PC-9 (cell line): ENCODE data around the gene SLC26A2. TPM values are rescaled to one million over a fixed set of nuclear protein-coding genes. Genes with fewer than 3 reads are reported as not detected.

Source experiments
- BruUV-seq: library from RNA; stranded (reverse); fragments of 400-500 nt; replicated peaks from 2 replicates; lab custom pipeline; 2021; lab: Mats Ljungman, UMichigan
- CTCF ChIA-PET: fragments of 300-600 bp; sonication (Branson Sonifier 250); formaldehyde crosslinking; loops from one replicate; lab custom pipeline; 2022; ENCODE audit warnings: antibody characterized with exemption; lab: Charles Lee
- POLR2A ChIA-PET: fragments of 300-600 bp; sonication (Branson Sonifier 250); formaldehyde crosslinking; loops from one replicate; lab custom pipeline; 2022; ENCODE audit warnings: antibody characterized with exemption; ENCODE audit not compliant: unreplicated experiment; lab: Charles Lee
- DNase-seq, 2 experiments: peaks; one replicate each; pipeline versions ENCODE4 v3.0.0 to v3.0.0-alpha.2; 2015 to 2022; ENCODE audit warnings: mixed read lengths in 1 of 2
- H2AFZ ChIP-seq: fragments of 200-600 bp; sonication (generic); 2 replicates; pipeline ENCODE4 v1.8.1; 2017; ENCODE audit warnings: antibody characterized with exemption
- H3F3A ChIP-seq: fragments of 200-600 bp; sonication (generic); 2 replicates; pipeline ENCODE4 v1.8.1; 2017; ENCODE audit warnings: antibody characterized with exemption, mild to moderate bottlenecking, low read depth; ENCODE audit not compliant: insufficient read depth
- H3K27ac ChIP-seq: fragments of 200-600 bp; sonication (generic); 2 replicates; pipeline ENCODE4 v1.6.1; 2016; ENCODE audit warnings: mixed run types
- H3K27me3 ChIP-seq: fragments of 200-600 bp; sonication (generic); 2 replicates; pipeline ENCODE4 v1.6.1; 2016; ENCODE audit warnings: low read depth, mixed run types; ENCODE audit not compliant: insufficient read depth
- H3K36me3 ChIP-seq: fragments of 200-600 bp; sonication (generic); 2 replicates; pipeline ENCODE4 v1.6.1; 2016; ENCODE audit warnings: low read depth, mixed run types
- H3K4me1 ChIP-seq: fragments of 200-600 bp; sonication (generic); replicated peaks from 2 replicates; pipeline ENCODE4 v1.6.1; 2016; ENCODE audit warnings: mixed run types; ENCODE audit not compliant: insufficient read depth
- H3K4me2 ChIP-seq: fragments of 200-600 bp; sonication (generic); 2 replicates; pipeline ENCODE4 v1.6.1; 2017; ENCODE audit warnings: mixed run types
- H3K4me3 ChIP-seq: fragments of 200-600 bp; sonication (generic); 2 replicates; pipeline ENCODE4 v1.6.1; 2016; ENCODE audit warnings: mixed run types
- H3K79me2 ChIP-seq: fragments of 200-600 bp; sonication (generic); 2 replicates; pipeline ENCODE4 v1.6.1; 2017; ENCODE audit warnings: low read depth, mixed run types
- H3K9me2 ChIP-seq: fragments of 200-600 bp; sonication (generic); 2 replicates; pipeline ENCODE4 v1.8.1; 2017; ENCODE audit warnings: mild to moderate bottlenecking; ENCODE audit not compliant: insufficient read depth
- H3K9me3 ChIP-seq: fragments of 200-600 bp; sonication (generic); 2 replicates; pipeline ENCODE4 v1.8.1; 2016; ENCODE audit warnings: low read depth; ENCODE audit not compliant: insufficient read depth
- H4K20me1 ChIP-seq: fragments of 200-600 bp; sonication (generic); 2 replicates; pipeline ENCODE4 v1.8.1; 2017; ENCODE audit not compliant: insufficient read depth
- EZH2 ChIP-seq: fragments of 200-600 bp; sonication (generic); IDR thresholded peaks from 2 replicates; pipeline ENCODE4 v1.8.0; 2017; ENCODE audit warnings: antibody characterized with exemption, low read depth
- intact Hi-C: fragments of 100-400 bp; cut with micrococcal nuclease; formaldehyde crosslinking; loops from one replicate; pipeline ENCODE4 v1.10.0; 2022; ENCODE audit not compliant: unreplicated experiment
- total RNA-seq: library from RNA; stranded (reverse); gene quantifications from 2 replicates; pipeline ENCODE4 v1.2.3, GENCODE V29; 2021
- TF ChIP-seq, protein P1 (sequence below): fragments of 200-600 bp; sonication (generic); conservative IDR thresholded peaks from 2 replicates; pipeline ENCODE4 v1.6.1; 2017; ENCODE audit warnings: mixed run types, antibody characterized with exemption, mild to moderate bottlenecking, moderate library complexity

Gene SLC26A2
- total RNA-seq, 1 experiment from 2014 or later = 13.5 TPM

DNA sequence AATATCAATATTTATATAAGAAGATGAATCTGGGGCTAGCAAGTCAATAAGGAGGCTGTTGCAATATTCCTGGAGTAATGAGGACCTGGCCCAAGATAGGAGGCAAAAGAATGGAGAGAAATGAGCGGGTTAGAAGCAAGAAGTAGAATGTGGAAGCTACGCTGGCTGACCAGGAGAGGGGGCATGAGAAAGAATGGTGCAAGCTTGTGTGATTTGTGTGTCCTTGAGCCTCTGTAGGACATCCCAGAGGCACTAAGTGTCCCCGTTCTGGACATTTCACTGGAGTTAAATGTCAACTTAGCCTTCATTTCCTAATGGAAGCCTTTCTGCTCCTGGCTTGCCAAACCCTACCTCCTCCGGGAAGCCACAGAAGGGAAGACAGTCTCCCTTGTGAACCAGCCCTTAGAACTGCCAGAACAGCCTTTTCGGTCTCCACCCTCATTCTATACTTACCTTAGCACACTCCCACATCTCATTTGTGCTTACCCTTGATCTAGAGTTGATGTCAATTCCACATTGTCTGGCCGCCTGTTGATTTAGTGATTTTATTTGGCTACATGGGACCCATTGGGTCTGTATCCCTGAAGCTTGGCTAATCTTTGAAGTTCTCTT is 9.3 kb upstream of the SLC26A2 start:
- POLR2A ChIA-PET = no interaction called here
- Histone ChIP-seq H3F3A (peaks cover 2% of the 10 kb centered on the region; the same call in 1 of the 2 replicates), H3K36me3 (no peaks in the 10 kb centered on the region), H3K9me2 (no peaks in the 10 kb centered on the region), H3K27me3 (no peaks in the 10 kb centered on the region), H3K79me2 (no peaks in the 10 kb centered on the region), H3K9me3 (no peaks in the 10 kb centered on the region), H3K4me1 (peaks cover 8% of the 10 kb centered on the region; the same call in 1 of the 2 replicates), H3K27ac (no peak overlapping the region), H4K20me1 (no peaks in the 10 kb centered on the region), H2AFZ (no peak overlapping the region), H3K4me3 (no peak overlapping the region), H3K4me2 (no peak overlapping the region)
- DNase-seq = no peak
- CTCF ChIA-PET = no interaction called here
- TF ChIP-seq, protein P1, sequence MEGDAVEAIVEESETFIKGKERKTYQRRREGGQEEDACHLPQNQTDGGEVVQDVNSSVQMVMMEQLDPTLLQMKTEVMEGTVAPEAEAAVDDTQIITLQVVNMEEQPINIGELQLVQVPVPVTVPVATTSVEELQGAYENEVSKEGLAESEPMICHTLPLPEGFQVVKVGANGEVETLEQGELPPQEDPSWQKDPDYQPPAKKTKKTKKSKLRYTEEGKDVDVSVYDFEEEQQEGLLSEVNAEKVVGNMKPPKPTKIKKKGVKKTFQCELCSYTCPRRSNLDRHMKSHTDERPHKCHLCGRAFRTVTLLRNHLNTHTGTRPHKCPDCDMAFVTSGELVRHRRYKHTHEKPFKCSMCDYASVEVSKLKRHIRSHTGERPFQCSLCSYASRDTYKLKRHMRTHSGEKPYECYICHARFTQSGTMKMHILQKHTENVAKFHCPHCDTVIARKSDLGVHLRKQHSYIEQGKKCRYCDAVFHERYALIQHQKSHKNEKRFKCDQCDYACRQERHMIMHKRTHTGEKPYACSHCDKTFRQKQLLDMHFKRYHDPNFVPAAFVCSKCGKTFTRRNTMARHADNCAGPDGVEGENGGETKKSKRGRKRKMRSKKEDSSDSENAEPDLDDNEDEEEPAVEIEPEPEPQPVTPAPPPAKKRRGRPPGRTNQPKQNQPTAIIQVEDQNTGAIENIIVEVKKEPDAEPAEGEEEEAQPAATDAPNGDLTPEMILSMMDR = no peak
- no peak for TF ChIP-seq EZH2
- no TSS peak for BruUV-seq
- intact Hi-C loops = no loop called here

DNA sequence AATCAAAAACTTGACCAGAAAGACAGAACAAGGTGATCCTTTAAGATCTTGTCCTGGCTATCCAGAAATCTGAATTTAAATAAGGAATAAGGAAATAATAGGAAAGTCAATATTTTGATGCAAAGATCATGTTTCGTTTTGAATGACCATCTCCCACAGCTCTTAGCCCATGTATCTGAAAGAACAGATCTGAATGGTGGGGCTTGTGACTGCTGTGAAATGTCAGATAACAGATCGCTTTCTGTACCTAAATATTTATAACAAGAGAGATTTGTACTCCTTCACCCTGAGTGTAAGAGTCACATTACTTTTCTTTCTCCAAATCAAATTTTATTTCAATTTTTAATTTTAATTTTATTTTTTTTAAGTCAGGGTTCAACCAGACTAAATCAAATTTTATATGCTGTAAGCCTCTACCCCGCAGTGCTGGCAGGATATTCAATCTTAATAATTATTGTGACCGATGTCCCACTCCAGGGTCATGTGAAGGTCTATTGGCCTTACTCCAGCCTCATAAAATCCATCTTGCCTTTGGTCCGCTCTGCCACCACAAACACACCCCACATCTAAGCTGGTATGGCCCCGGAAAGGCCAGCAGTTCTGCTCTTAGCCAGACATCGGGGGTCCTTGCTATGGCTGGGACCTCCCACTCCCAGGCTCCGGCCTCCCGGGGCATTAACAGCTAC is 7.0 kb upstream of the SLC26A2 start:
- Histone ChIP-seq H3K36me3 (no peaks in the 10 kb centered on the region), H3K27me3 (no peaks in the 10 kb centered on the region), H3K79me2 (no peaks in the 10 kb centered on the region), H3F3A (peaks cover 2% of the 10 kb centered on the region; the same call in 1 of the 2 replicates), H3K9me3 (no peaks in the 10 kb centered on the region), H3K4me1 (peaks cover 4% of the 10 kb centered on the region; the same call in 1 of the 2 replicates), H3K27ac (no peak overlapping the region), H2AFZ (no peak overlapping the region), H3K4me2 (no peak overlapping the region), H3K4me3 (no peak overlapping the region), H3K9me2 (no peaks in the 10 kb centered on the region), H4K20me1 (no peaks in the 10 kb centered on the region)
- intact Hi-C loops = no loop called here
- no peak for DNase-seq
- POLR2A ChIA-PET = no interaction called here
- TF ChIP-seq EZH2 = no peak
- TF ChIP-seq, protein P1 = no peak
- CTCF ChIA-PET = no interaction called here
- no TSS peak for BruUV-seq

DNA sequence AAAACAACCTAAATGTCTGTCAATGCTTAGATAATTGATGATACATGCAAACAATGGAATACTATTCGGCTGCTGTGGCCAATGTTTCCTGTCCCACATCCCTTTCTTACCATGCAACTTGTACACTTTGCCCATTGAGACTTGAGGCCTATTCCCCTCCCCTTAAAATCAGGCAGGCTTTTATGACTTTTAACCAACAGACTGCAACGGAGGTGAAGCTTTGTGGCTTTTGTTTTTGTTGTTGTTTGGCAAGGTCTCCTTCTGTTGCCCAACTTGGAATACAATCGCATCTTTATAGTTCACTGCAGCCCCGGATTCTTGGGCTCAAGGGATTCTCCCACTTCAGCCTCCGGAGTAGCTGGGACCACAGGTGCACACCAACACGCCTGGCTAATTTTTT is 5.8 kb upstream of the SLC26A2 start:
- Histone ChIP-seq H3K27ac (no peak overlapping the region), H3K79me2 (no peaks in the 10 kb centered on the region), H3K36me3 (no peaks in the 10 kb centered on the region), H3K4me1 (peaks cover 10% of the 10 kb centered on the region), H3K9me3 (no peaks in the 10 kb centered on the region), H3K9me2 (no peaks in the 10 kb centered on the region), H3K4me2 (no peak overlapping the region), H3K4me3 (no peak overlapping the region), H3F3A (peaks cover 11% of the 10 kb centered on the region; the same call in 1 of the 2 replicates), H4K20me1 (no peaks in the 10 kb centered on the region), H2AFZ (no peak overlapping the region), H3K27me3 (no peaks in the 10 kb centered on the region)
- DNase-seq = no peak
- no peak for TF ChIP-seq EZH2
- TF ChIP-seq, protein P1 = no peak
- ChIA-PET POLR2A (no interaction called here), CTCF (no interaction called here)
- BruUV-seq = no TSS peak
- intact Hi-C loops = no loop called here
